ENCODE data around the gene PPP4R4.

DNA sequence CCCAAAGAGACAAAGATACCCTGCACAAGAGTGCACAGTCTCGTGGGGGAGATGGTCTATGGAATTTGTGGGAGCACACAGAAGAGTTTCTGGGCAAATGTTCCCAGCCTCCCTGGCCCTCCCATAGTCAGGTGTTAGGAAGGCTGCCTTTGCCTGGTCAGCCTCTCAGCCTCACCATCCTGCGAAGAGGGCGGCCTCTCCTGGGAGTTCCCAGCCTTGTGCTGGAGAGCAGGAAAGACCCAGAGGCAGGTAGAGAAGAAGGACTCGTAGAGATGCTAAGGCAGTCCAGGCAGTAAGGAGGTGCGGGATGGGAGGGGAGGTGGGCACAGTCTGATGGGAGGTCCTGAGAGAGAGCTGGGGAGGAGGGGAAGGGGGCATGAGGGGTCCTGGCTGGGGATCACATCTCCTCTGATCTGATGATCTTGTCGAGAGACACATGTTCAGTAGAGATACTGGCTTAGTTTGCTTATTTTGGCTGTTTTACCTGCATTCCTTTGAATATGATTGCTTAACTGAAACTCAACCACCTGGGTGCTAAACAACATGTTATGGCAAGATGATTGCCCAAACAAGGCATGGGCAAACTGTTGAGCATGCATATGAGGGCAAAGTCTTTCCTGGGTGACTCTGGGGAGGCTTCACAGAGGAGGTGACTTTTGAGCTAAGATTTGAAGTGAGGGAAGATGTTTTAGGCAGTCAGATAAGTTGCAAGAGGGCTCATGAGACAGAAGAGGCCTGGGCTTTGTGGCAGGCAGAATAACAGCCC, 138.5 kb downstream of the PPP4R4 start:
- TF ChIP-seq, protein P1, sequence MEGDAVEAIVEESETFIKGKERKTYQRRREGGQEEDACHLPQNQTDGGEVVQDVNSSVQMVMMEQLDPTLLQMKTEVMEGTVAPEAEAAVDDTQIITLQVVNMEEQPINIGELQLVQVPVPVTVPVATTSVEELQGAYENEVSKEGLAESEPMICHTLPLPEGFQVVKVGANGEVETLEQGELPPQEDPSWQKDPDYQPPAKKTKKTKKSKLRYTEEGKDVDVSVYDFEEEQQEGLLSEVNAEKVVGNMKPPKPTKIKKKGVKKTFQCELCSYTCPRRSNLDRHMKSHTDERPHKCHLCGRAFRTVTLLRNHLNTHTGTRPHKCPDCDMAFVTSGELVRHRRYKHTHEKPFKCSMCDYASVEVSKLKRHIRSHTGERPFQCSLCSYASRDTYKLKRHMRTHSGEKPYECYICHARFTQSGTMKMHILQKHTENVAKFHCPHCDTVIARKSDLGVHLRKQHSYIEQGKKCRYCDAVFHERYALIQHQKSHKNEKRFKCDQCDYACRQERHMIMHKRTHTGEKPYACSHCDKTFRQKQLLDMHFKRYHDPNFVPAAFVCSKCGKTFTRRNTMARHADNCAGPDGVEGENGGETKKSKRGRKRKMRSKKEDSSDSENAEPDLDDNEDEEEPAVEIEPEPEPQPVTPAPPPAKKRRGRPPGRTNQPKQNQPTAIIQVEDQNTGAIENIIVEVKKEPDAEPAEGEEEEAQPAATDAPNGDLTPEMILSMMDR (IDR thresholded peaks at IDR 0.05): no peak
- TF ChIP-seq POLR2A (IDR thresholded peaks at IDR 0.05): no peak

All from testis (tissue), 2 donors.